Pulmonary artery endothelial cell (primary cell): ENCODE data around the gene PEX11B. TPM values are rescaled to one million over a fixed set of nuclear protein-coding genes. Genes with fewer than 3 reads are reported as not detected.
A peak's percentile ranks its signal among the peaks of the same experiment; 100 is the strongest.

Source experiments
- DNase-seq: peaks from one replicate; pipeline ENCODE4 v3.0.0-alpha.2; 2011; ENCODE audit warnings: low read depth, low spot score
- total RNA-seq: library from RNA; depleted of rRNA; stranded (reverse); fragments of >200 nt; gene quantifications from 2 replicates; pipeline ENCODE4 v1.2.3, GENCODE V29; 2014

Gene PEX11B
- total RNA-seq, result 30.9 and 31.9 TPM in 2 replicates

GRCh38 chr1:145918144-145918991 lies at the start of gene PEX11B:
TSS of gene PEX11B (minus strand) at chr1:145918717. CDS start at chr1:145918688, 29 bp downstream.
- DNase-seq, result peak; percentile 89

GRCh38 chr1:145967288-145967687 lies 48.8 kb upstream of the PEX11B start:
- no peak for DNase-seq

- DNase-seq, result no peak
These were observed 46.7 kb upstream of the PEX11B start for GRCh38 chr1:145965119-145965744.

- DNase-seq, result peak; percentile 77
These were observed 46.0 kb upstream of the PEX11B start, which contains the start of the genes ANKRD34A and POLR3GL for GRCh38 chr1:145964328-145965118. TSS of gene ANKRD34A (minus strand) at chr1:145964575. CDS start at chr1:145961759, 2,816 bp downstream. TSS of gene POLR3GL (plus strand) at chr1:145964690. CDS start at chr1:145974866, 10,176 bp downstream.

GRCh38 chr1:145963265-145964019 lies 44.9 kb upstream of the PEX11B start:
- no peak for DNase-seq

- no peak for DNase-seq
These were observed 43.9 kb upstream of the PEX11B start for GRCh38 chr1:145962157-145963102.

GRCh38 chr1:145961425-145962156 lies 43.1 kb upstream of the PEX11B start:
- DNase-seq, result no peak

GRCh38 chr1:145961109-145961424 lies 42.5 kb upstream of the PEX11B start:
- no peak for DNase-seq

GRCh38 chr1:145960468-145961108 lies 42.1 kb upstream of the PEX11B start:
- DNase-seq, result no peak

GRCh38 chr1:145959957-145960467 lies 41.5 kb upstream of the PEX11B start:
- no peak for DNase-seq

GRCh38 chr1:145959333-145959732 lies 40.8 kb upstream of the PEX11B start:
- no peak for DNase-seq

- no peak for DNase-seq
These were observed 40.2 kb upstream of the PEX11B start for GRCh38 chr1:145958734-145959133.

GRCh38 chr1:145957443-145958319 lies 39.2 kb upstream of the PEX11B start, which contains the start of gene LIX1L:
TSS of gene LIX1L (minus strand) at chr1:145958017. CDS start at chr1:145957927, 90 bp downstream.
- DNase-seq, result peak; percentile 90

- no peak for DNase-seq
These were observed 38.4 kb upstream of the PEX11B start for GRCh38 chr1:145956781-145957442.

- no peak for DNase-seq
These were observed 37.8 kb upstream of the PEX11B start for GRCh38 chr1:145956361-145956760.

GRCh38 chr1:145955436-145955835 lies 36.9 kb upstream of the PEX11B start:
- no peak for DNase-seq

GRCh38 chr1:145953861-145954260 lies 35.3 kb upstream of the PEX11B start:
- no peak for DNase-seq
